A204.1 (cell line): ENCODE results near the gene PLCL2.

Source experiments
- FAIRE-seq: peaks from 2 replicates; lab custom pipeline; 2012; peaks lifted over from hg19 to GRCh38; lab: Jason Lieb, UNC

The PLCL2 gene

GRCh38 chr3:17014284-17014683, 129.5 kb downstream of the PLCL2 start:
- FAIRE-seq: no peak

GRCh38 chr3:17014709-17015108, 130.0 kb downstream of the PLCL2 start:
- FAIRE-seq: no peak

- no peak for FAIRE-seq
Measured at GRCh38 chr3:17021614-17022013, 136.9 kb downstream of the PLCL2 start.

GRCh38 chr3:17023006-17023664, 138.4 kb downstream of the PLCL2 start:
- FAIRE-seq: no peak

GRCh38 chr3:17025594-17026139, 140.9 kb downstream of the PLCL2 start:
- FAIRE-seq: no peak

GRCh38 chr3:17027318-17027717, 142.6 kb downstream of the PLCL2 start:
- no peak for FAIRE-seq

GRCh38 chr3:17028363-17028762, 143.6 kb downstream of the PLCL2 start:
- FAIRE-seq: no peak

GRCh38 chr3:17030438-17030837, 145.7 kb downstream of the PLCL2 start:
- no peak for FAIRE-seq

GRCh38 chr3:17030956-17031652, 146.3 kb downstream of the PLCL2 start:
- FAIRE-seq: no peak

GRCh38 chr3:17032407-17033034, 147.8 kb downstream of the PLCL2 start:
- no peak for FAIRE-seq

GRCh38 chr3:17033516-17034168, 148.9 kb downstream of the PLCL2 start:
- FAIRE-seq: no peak

- FAIRE-seq: no peak
Measured at GRCh38 chr3:17035033-17035432, 150.3 kb downstream of the PLCL2 start.

GRCh38 chr3:17035966-17036365, 151.2 kb downstream of the PLCL2 start:
- no peak for FAIRE-seq

GRCh38 chr3:17038141-17038540, 153.4 kb downstream of the PLCL2 start:
- no peak for FAIRE-seq

GRCh38 chr3:17038900-17039553, 154.3 kb downstream of the PLCL2 start:
- FAIRE-seq: no peak

GRCh38 chr3:17039594-17039993, 154.8 kb downstream of the PLCL2 start:
- no peak for FAIRE-seq

- no peak for FAIRE-seq
Measured at GRCh38 chr3:17040322-17040989, 155.7 kb downstream of the PLCL2 start.

- FAIRE-seq: no peak
Measured at GRCh38 chr3:17040990-17041377, 156.2 kb downstream of the PLCL2 start.

GRCh38 chr3:17044855-17045254, 160.1 kb downstream of the PLCL2 start:
- FAIRE-seq: no peak

- FAIRE-seq: no peak
Measured at GRCh38 chr3:17045705-17046104, 160.9 kb downstream of the PLCL2 start.

- no peak for FAIRE-seq
Measured at GRCh38 chr3:17046623-17047022, 161.9 kb downstream of the PLCL2 start.

GRCh38 chr3:17047162-17047561, 162.4 kb downstream of the PLCL2 start:
- FAIRE-seq: no peak
